IMR-90 (cell line): ENCODE measurements around the gene SHC4.

Source experiments
- CEBPB ChIP-seq: IDR thresholded peaks from 2 replicates; pipeline ENCODE4 v1.6.1; 2012; ENCODE audit warnings: low read depth, low read length, improper control_type of control experiment
- CTCF ChIP-seq: conservative IDR thresholded peaks from 2 replicates; pipeline ENCODE4 v1.5.1; 2012; ENCODE audit warnings: mild to moderate bottlenecking, low read depth, low read length, improper control_type of control experiment
- FOS ChIP-seq: fragments of 150-350 bp; IDR thresholded peaks from 2 replicates; pipeline ENCODE4 v1.6.1; 2016; ENCODE audit warnings: low read depth, low read length
- MAFK ChIP-seq: IDR thresholded peaks from 2 replicates; pipeline ENCODE4 v1.6.1; 2012; ENCODE audit warnings: low read depth, low read length, improper control_type of control experiment
- MAZ ChIP-seq: IDR thresholded peaks from 2 replicates; pipeline ENCODE4 v1.6.1; 2012; ENCODE audit warnings: low read depth, mild to moderate bottlenecking, low read length, improper control_type of control experiment, moderate library complexity, borderline replicate concordance
- MXI1 ChIP-seq: IDR thresholded peaks from 2 replicates; pipeline ENCODE4 v1.6.1; 2012; ENCODE audit warnings: low read depth, mild to moderate bottlenecking, low read length, moderate library complexity, borderline replicate concordance
- NFE2L2 ChIP-seq: fragments of 150-350 bp; IDR thresholded peaks from 2 replicates; pipeline ENCODE4 v1.6.1; 2016; ENCODE audit warnings: low read depth, mild to moderate bottlenecking, low read length
- POLR2A ChIP-seq: IDR thresholded peaks from 2 replicates; pipeline ENCODE4 v1.6.1; 2012; ENCODE audit warnings: mild to moderate bottlenecking, low read depth, low read length
- RAD21 ChIP-seq: IDR thresholded peaks from 2 replicates; pipeline ENCODE4 v1.6.1; 2012; ENCODE audit warnings: low read length, improper control_type of control experiment
- RCOR1 ChIP-seq: IDR thresholded peaks from 2 replicates; pipeline ENCODE4 v1.6.1; 2012; ENCODE audit warnings: mild to moderate bottlenecking, low read length, improper control_type of control experiment; ENCODE audit not compliant: insufficient replicate concordance
- RFX5 ChIP-seq: IDR thresholded peaks from 2 replicates; pipeline ENCODE4 v1.8.0; 2012; ENCODE audit warnings: low read depth, mild to moderate bottlenecking, low read length, moderate library complexity
- SMC3 ChIP-seq: fragments of 150-350 bp; IDR thresholded peaks from 2 replicates; pipeline ENCODE4 v1.6.1; 2016; ENCODE audit warnings: low read depth, mild to moderate bottlenecking, antibody characterized with exemption, low read length, moderate library complexity
- USF2 ChIP-seq: fragments of 150-350 bp; IDR thresholded peaks from 2 replicates; pipeline ENCODE4 v1.6.1; 2017; ENCODE audit warnings: mild to moderate bottlenecking, antibody characterized with exemption, low read length, low read depth

GRCh38 chr15:48856942-48857341 is 106.8 kb downstream of the SHC4 start:
- no peak for TF ChIP-seq MAZ
- TF ChIP-seq USF2 = no peak
- no peak for TF ChIP-seq RCOR1
- no peak for TF ChIP-seq CTCF
- no peak for TF ChIP-seq RAD21
- no peak for TF ChIP-seq SMC3
- TF ChIP-seq RFX5 = no peak
- no peak for TF ChIP-seq NFE2L2
- TF ChIP-seq MXI1 = no peak
- TF ChIP-seq FOS = no peak
- TF ChIP-seq MAFK = no peak
- TF ChIP-seq POLR2A = no peak
- no peak for TF ChIP-seq CEBPB
